K562 (cell line): Measurements from ENCODE around the gene TP53BP2. TPM values are rescaled to one million over a fixed set of nuclear protein-coding genes. Genes with fewer than 3 reads are reported as not detected.
A peak's percentile ranks its signal among the peaks of the same experiment; 100 is the strongest.

Experiments
- CBX3 ChIP-seq, 2 experiments: IDR thresholded peaks; 1 replicate in 1 of 2; 2 replicates in 1 of 2; pipeline ENCODE4 v1.6.1; 2012; ENCODE audit warnings: inconsistent platforms in 2 of 2, low read length in 2 of 2, borderline replicate concordance in 1 of 2, control low read depth in 1 of 2
- LCOR ChIP-seq: sonication (generic); formaldehyde crosslinking; IDR thresholded peaks from 2 replicates; pipeline ENCODE4 v1.8.0; 2022; ENCODE audit warnings: mild to moderate bottlenecking, missing genetic modification reagents
- RAD21 ChIP-seq, 2 experiments: fragments of 250-450 bp in 1 of 2; fragments of 450-650 bp in 1 of 2; sonication (Bioruptor Pico) in 1 of 2; formaldehyde crosslinking in 1 of 2; IDR thresholded peaks in 1 of 2; conservative IDR thresholded peaks in 1 of 2; 2 replicates each; pipeline versions ENCODE4 v1.4.0 to v1.8.0; 2020 to 2022; ENCODE audit warnings: mild to moderate bottlenecking in 2 of 2, moderate library complexity in 1 of 2
- SIN3B ChIP-seq: fragments of 450-650 bp; IDR thresholded peaks from 2 replicates; pipeline ENCODE4 v1.6.1; 2017; ENCODE audit warnings: low read depth, mild to moderate bottlenecking, moderate library complexity
- TEAD4 ChIP-seq, 2 experiments: sonication (generic) in 1 of 2; formaldehyde crosslinking in 1 of 2; IDR thresholded peaks; 2 replicates each; pipeline versions ENCODE4 v1.6.1 to v1.8.0; 2012 to 2022; ENCODE audit warnings: borderline replicate concordance in 1 of 2, inconsistent platforms in 1 of 2, low read length in 1 of 2, mild to moderate bottlenecking in 1 of 2, missing genetic modification reagents in 1 of 2
- YY1 ChIP-seq, 3 experiments: IDR thresholded peaks; 2 replicates each; pipeline ENCODE4 v1.6.1; 2011; ENCODE audit warnings: low read length in 2 of 3, mild to moderate bottlenecking in 2 of 3, moderate library complexity in 2 of 3, borderline replicate concordance in 1 of 3, control low read depth in 1 of 3, low read depth in 1 of 3; ENCODE audit not compliant: insufficient read depth in 3 of 3, insufficient replicate concordance in 2 of 3, control insufficient read depth in 1 of 3, insufficient read length in 1 of 3; ENCODE audit errors: extremely low read depth in 1 of 3
- ZC3H11A ChIP-seq: IDR thresholded peaks from 2 replicates; pipeline ENCODE4 v1.6.1; 2012; ENCODE audit warnings: low read depth, low read length, improper control_type of control experiment
- polyA plus RNA-seq, 8 experiments: library from polyadenylated mRNA; depleted of rRNA in 4 of 8; stranded (reverse) in 5 of 8; unstranded in 3 of 8; fragments of >200 nt; fragmentation: Nextera tagmentation in 2 of 8; fragmentation: Illumina TruSeq in 1 of 8; extraction: Ambion mirVana in 2 of 8; extraction: Trizol in 1 of 8; gene quantifications; 2 replicates each; pipeline versions ENCODE4 v1.2.1 to v1.2.3, GENCODE V29; 2011 to 2014; ENCODE audit warnings: inconsistent platforms in 1 of 8, missing spikeins in 1 of 8
- total RNA-seq, 7 experiments: library from RNA; depleted of rRNA in 6 of 7; stranded (reverse); fragments of >200 nt in 6 of 7; fragmentation: Illumina TruSeq in 2 of 7; extraction: Trizol in 2 of 7; gene quantifications; 2 replicates each; pipeline versions ENCODE4 v1.2.1 to v1.2.3, GENCODE V29; 2011 to 2021; ENCODE audit warnings: low replicate concordance in 1 of 7
- TF ChIP-seq, protein P1 (sequence below): fragments of 150-350 bp; conservative IDR thresholded peaks from 2 replicates; pipeline ENCODE4 v1.6.1; 2014; ENCODE audit warnings: low read length
- TF ChIP-seq, protein P2 (sequence below): sonication (generic); formaldehyde crosslinking; IDR thresholded peaks from 2 replicates; pipeline ENCODE4 v1.8.1; 2023; ENCODE audit warnings: mild to moderate bottlenecking, missing genetic modification reagents

TP53BP2 gene
- total and polyA plus RNA-seq, 9 of the 15 experiments (the other 6 are each of a cell fraction or from before 2014, with no cell fraction given) = 17.0 to 69.6 (median 40.1) TPM

DNA sequence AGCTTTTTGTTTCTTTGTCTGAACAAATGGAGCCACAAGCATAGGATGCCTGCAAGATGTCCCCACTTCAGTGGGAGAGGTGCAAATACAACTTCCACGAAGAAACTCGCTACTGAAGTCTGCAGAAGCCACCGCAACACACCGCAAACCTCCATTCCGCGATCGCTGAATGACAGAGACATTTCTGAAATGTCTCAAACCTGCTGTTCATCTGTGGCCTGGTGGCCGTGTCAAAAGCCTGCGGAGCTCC, 1.0 kb downstream of the TP53BP2 start (continued):
- TF ChIP-seq, protein P1, sequence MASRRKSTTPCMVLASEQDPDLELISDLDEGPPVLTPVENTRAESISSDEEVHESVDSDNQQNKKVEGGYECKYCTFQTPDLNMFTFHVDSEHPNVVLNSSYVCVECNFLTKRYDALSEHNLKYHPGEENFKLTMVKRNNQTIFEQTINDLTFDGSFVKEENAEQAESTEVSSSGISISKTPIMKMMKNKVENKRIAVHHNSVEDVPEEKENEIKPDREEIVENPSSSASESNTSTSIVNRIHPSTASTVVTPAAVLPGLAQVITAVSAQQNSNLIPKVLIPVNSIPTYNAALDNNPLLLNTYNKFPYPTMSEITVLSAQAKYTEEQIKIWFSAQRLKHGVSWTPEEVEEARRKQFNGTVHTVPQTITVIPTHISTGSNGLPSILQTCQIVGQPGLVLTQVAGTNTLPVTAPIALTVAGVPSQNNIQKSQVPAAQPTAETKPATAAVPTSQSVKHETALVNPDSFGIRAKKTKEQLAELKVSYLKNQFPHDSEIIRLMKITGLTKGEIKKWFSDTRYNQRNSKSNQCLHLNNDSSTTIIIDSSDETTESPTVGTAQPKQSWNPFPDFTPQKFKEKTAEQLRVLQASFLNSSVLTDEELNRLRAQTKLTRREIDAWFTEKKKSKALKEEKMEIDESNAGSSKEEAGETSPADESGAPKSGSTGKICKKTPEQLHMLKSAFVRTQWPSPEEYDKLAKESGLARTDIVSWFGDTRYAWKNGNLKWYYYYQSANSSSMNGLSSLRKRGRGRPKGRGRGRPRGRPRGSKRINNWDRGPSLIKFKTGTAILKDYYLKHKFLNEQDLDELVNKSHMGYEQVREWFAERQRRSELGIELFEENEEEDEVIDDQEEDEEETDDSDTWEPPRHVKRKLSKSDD = no peak
- TF ChIP-seq TEAD4 (IDR thresholded peaks at IDR 0.05; ENCODE audit: low read length) = 0 out of 2 replicates have a peak, but pooled peaks have one; percentile 14
- TF ChIP-seq TEAD4 (CRISPR knock-in tag; IDR thresholded peaks at IDR 0.05; ENCODE audit: borderline replicate concordance) = no peak
- TF ChIP-seq, protein P2, sequence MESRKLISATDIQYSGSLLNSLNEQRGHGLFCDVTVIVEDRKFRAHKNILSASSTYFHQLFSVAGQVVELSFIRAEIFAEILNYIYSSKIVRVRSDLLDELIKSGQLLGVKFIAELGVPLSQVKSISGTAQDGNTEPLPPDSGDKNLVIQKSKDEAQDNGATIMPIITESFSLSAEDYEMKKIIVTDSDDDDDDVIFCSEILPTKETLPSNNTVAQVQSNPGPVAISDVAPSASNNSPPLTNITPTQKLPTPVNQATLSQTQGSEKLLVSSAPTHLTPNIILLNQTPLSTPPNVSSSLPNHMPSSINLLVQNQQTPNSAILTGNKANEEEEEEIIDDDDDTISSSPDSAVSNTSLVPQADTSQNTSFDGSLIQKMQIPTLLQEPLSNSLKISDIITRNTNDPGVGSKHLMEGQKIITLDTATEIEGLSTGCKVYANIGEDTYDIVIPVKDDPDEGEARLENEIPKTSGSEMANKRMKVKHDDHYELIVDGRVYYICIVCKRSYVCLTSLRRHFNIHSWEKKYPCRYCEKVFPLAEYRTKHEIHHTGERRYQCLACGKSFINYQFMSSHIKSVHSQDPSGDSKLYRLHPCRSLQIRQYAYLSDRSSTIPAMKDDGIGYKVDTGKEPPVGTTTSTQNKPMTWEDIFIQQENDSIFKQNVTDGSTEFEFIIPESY (CRISPR knock-in tag) = 0 out of 2 replicates have a peak, but pooled peaks have one; percentile 15
- no peak for TF ChIP-seq ZC3H11A
- 0 out of 3 replicates have a peak, but pooled peaks of 1 of the 2 experiments have one; percentile 57 for TF ChIP-seq CBX3 (IDR thresholded peaks at IDR 0.05; ENCODE audit: borderline replicate concordance in 1 of 2, low read length in 2 of 2)
- peak in 1 of 3 experiments; percentile 75 for TF ChIP-seq YY1 (IDR thresholded peaks at IDR 0.05; ENCODE audit: borderline replicate concordance in 1 of 3, control insufficient read depth in 1 of 3, extremely low read depth in 1 of 3, insufficient read depth in 3 of 3, insufficient read length in 1 of 3, insufficient replicate concordance in 2 of 3, low read depth in 1 of 3, low read length in 2 of 3)
- peak; percentile 51; the same call in 1 of the 2 replicates for TF ChIP-seq LCOR (CRISPR knock-in tag)
- no peak for TF ChIP-seq SIN3B
- TF ChIP-seq RAD21 (CRISPR knock-in tag; conservative IDR thresholded peaks at IDR 0.05 in 1 of 2, IDR thresholded peaks at IDR 0.05 in 1 of 2) = peak in 1 of 2 experiments; percentile 3; a peak in 1 of 4 replicates
